AG04450 (cell line): ENCODE data around the gene CAND1. TPM values are rescaled to one million over a fixed set of nuclear protein-coding genes. Genes with fewer than 3 reads are reported as not detected.

Experiments used
- CTCF ChIA-PET: fragments of 300-600, 350-600 bp; formaldehyde crosslinking; extraction: SDS; loops from one replicate; lab custom pipeline; 2022; ENCODE audit warnings: antibody characterized with exemption, inconsistent platforms; lab: Charles Lee
- POLR2A ChIA-PET: fragments of 350-600 bp; formaldehyde crosslinking; extraction: SDS; loops from one replicate; lab custom pipeline; 2021; ENCODE audit warnings: antibody characterized with exemption, inconsistent platforms; lab: Yijun Ruan, JAX
- DNase-seq: peaks from one replicate; pipeline ENCODE4 v3.0.0-alpha.2; 2011; ENCODE audit warnings: low read depth, low spot score
- H3K27ac ChIP-seq: one replicate; pipeline ENCODE4 v1.5.1; 2012; ENCODE audit warnings: low read depth, low read length, control low read depth
- H3K27me3 ChIP-seq: one replicate; pipeline ENCODE4 v1.6.0; 2012; ENCODE audit warnings: low read length; ENCODE audit not compliant: control insufficient read depth, insufficient read depth
- H3K4me3 ChIP-seq: 2 replicates; pipeline ENCODE4 v1.5.1; 2011; ENCODE audit warnings: mild to moderate bottlenecking, low read depth, low read length, control low read depth
- H3K9me3 ChIP-seq: 2 replicates; pipeline ENCODE4 v1.5.1; 2012; ENCODE audit warnings: low read length; ENCODE audit not compliant: control insufficient read depth, insufficient read depth
- polyA plus RNA-seq: library from polyadenylated mRNA; depleted of rRNA; stranded (reverse); fragments of >200 nt; gene quantifications from 2 replicates; pipeline ENCODE4 v1.2.3, GENCODE V29; 2011
- TF ChIP-seq, protein P1 (sequence below): IDR thresholded peaks from 2 replicates; pipeline ENCODE4 v1.5.1; 2011; ENCODE audit warnings: low read depth, low read length, control low read depth, inconsistent platforms

Gene CAND1
- polyA plus RNA-seq, 1 experiment, result 134 TPM

DNA sequence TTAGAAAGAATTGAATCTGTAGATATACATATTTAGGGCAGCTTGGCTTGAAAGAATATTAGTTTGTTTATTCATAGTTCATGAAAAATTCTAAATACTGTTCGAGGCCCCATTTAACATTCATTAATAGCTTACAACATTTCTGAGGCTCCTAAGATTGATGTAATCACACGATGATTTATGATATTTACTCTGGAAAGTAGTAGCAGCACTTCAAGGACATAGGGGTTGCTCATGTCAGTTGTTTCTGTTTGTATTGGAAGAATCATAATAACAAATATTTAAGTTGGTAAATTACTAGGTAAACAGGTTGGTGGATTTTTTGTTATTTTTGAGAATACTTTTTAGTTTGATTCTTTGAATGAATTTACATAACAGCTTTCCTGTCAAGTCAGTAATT is 30.4 kb downstream of the CAND1 start:
- ChIA-PET CTCF (interaction anchor here (1.3 kb wide), 1 partner anchor 138 kb away, joined by 3 read pairs; no protein-coding TSS in a partner anchor), POLR2A (no interaction called here)
- no peak overlapping the region for H3K27ac ChIP-seq
- no peaks in the 10 kb centered on the region for H3K27me3 ChIP-seq
- H3K9me3 ChIP-seq, result no peaks in the 10 kb centered on the region
- H3K4me3 ChIP-seq, result no peak overlapping the region
- TF ChIP-seq, protein P1, sequence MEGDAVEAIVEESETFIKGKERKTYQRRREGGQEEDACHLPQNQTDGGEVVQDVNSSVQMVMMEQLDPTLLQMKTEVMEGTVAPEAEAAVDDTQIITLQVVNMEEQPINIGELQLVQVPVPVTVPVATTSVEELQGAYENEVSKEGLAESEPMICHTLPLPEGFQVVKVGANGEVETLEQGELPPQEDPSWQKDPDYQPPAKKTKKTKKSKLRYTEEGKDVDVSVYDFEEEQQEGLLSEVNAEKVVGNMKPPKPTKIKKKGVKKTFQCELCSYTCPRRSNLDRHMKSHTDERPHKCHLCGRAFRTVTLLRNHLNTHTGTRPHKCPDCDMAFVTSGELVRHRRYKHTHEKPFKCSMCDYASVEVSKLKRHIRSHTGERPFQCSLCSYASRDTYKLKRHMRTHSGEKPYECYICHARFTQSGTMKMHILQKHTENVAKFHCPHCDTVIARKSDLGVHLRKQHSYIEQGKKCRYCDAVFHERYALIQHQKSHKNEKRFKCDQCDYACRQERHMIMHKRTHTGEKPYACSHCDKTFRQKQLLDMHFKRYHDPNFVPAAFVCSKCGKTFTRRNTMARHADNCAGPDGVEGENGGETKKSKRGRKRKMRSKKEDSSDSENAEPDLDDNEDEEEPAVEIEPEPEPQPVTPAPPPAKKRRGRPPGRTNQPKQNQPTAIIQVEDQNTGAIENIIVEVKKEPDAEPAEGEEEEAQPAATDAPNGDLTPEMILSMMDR, result no peak
- DNase-seq, result no peak

DNA sequence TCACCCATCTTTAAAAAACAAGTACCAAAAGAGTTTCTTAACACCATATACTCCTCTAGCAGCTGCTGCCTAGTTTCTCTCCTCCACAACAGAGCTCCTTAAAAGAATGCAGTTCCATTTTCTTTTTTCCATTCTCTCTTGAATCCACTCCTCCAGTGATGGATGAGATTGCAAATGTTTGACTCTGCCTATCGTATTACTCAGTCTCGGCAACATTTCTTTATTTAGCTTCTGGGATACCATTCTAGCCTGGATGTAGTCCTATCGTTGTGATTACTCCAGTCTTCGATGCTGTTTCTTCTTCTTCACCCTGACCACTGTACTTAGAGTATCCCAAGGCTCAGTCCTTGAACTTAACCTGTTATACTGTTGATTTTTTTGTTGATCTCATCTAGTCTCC is 30.8 kb downstream of the CAND1 start:
- CTCF ChIA-PET, result interaction anchor here (1.3 kb wide), 1 partner anchor 138 kb away, joined by 3 read pairs; no protein-coding TSS in a partner anchor
- TF ChIP-seq, protein P1, result no peak
- POLR2A ChIA-PET, result no interaction called here
- Histone ChIP-seq H3K27me3 (no peaks in the 10 kb centered on the region), H3K27ac (no peak overlapping the region), H3K4me3 (no peak overlapping the region), H3K9me3 (no peaks in the 10 kb centered on the region)
- no peak for DNase-seq

DNA sequence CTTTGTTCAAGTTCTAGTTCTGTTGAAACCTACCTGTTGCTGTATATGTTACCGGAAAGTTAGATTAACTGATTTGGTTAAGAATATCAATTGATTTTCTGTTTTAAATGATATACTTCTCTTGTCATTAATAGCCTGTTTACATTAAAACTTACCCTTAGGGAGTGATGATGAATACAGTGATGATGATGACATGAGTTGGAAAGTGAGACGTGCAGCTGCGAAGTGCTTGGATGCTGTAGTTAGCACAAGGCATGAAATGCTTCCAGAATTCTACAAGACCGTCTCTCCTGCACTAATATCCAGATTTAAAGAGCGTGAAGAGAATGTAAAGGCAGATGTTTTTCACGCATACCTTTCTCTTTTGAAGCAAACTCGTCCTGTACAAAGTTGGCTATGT is 33.0 kb downstream of the CAND1 start:
- DNase-seq, result no peak
- TF ChIP-seq, protein P1, result no peak
- CTCF ChIA-PET, result no interaction called here
- POLR2A ChIA-PET, result interaction anchor here (1.5 kb wide), 1 partner anchor 33 kb away, joined by 5 read pairs; the partner anchor contains the start of gene CAND1
- no peak overlapping the region for H3K4me3 ChIP-seq
- no peak overlapping the region for H3K27ac ChIP-seq
- no peaks in the 10 kb centered on the region for H3K9me3 ChIP-seq
- H3K27me3 ChIP-seq, result no peaks in the 10 kb centered on the region

DNA sequence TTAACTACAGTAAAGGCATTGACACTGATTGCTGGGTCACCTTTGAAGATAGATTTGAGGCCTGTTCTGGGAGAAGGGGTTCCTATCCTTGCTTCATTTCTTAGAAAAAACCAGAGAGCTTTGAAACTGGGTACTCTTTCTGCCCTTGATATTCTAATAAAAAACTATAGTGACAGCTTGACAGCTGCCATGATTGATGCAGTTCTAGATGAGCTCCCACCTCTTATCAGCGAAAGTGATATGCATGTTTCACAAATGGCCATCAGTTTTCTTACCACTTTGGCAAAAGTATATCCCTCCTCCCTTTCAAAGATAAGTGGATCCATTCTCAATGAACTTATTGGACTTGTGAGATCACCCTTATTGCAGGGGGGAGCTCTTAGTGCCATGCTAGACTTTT is 36.4 kb downstream of the CAND1 start:
- H3K4me3 ChIP-seq, result no peak overlapping the region
- H3K27ac ChIP-seq, result no peak overlapping the region
- TF ChIP-seq, protein P1, result no peak
- no peak for DNase-seq
- CTCF ChIA-PET, result interaction anchor here (0.6 to 1.5 kb wide), 2 partner anchors 133 to 735 kb away, joined by 3 to 6 read pairs; no protein-coding TSS in a partner anchor
- H3K9me3 ChIP-seq, result no peaks in the 10 kb centered on the region
- no peaks in the 10 kb centered on the region for H3K27me3 ChIP-seq
- POLR2A ChIA-PET, result interaction anchor here (1.6 kb wide), 1 partner anchor 36 kb away, joined by 5 read pairs; the partner anchor contains the start of gene CAND1

DNA sequence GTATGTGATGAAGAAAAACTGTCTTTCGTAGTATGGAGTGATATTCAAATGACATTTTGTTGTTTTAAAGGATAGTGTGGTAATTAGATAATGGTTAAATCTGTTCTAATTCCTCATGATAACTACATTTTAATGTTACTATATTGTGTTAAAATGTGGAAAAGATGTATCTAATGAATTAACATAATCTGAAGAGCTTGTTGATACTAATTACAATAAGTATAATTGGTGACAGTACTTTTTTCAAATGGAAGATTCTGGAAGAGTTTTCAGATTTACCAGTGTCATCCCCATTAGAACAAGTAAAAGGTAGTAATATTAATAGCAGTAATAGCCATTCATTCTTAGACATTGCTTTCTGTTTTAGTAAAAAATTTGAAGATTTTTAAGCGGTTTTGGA is 37.6 kb downstream of the CAND1 start:
- ChIA-PET POLR2A (interaction anchor here (0.6 to 1.6 kb wide), 2 partner anchors 9 to 37 kb away, joined by 5 to 8 read pairs; partner anchors contain the start of gene CAND1), CTCF (interaction anchor here (1.5 kb wide), 1 partner anchor 734 kb away, joined by 6 read pairs; no protein-coding TSS in a partner anchor)
- Histone ChIP-seq H3K27me3 (no peaks in the 10 kb centered on the region), H3K9me3 (no peaks in the 10 kb centered on the region), H3K4me3 (no peak overlapping the region), H3K27ac (no peak overlapping the region)
- TF ChIP-seq, protein P1, result no peak
- DNase-seq, result no peak
